ENCODE results near the gene SMIM32. TPM values are rescaled to one million over a fixed set of nuclear protein-coding genes. Genes with fewer than 3 reads are reported as not detected.

Gene SMIM32
- total and polyA plus RNA-seq, 9 of the 15 experiments (the other 6 are each of a cell fraction or from before 2014, with no cell fraction given), result not detected

DNA sequence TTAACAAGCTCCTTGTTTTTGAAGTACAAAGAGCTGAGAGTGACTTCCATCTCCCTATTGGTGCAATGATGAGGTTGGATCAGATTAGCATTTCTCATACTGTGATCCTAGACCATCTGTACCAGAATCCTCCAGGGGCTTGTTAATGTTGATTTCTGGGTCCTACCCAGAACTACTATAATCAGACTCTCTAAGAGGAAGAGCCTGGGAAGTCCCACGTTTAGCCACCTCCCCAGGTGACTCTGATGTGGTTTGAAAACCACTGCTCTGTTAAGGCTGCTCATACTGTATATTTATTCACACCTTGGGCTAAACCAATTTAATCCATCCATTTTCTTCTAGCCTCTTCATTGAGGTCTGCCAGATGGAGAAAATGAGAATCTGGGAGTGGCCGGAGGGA, 49.6 kb upstream of the SMIM32 start:
- FAIRE-seq (no peak), ATAC-seq (no peak), DNase-seq (ENCODE audit: extremely low read depth in 1 of 4, low spot score in 3 of 4) (no peak)
- POLR2A ChIA-PET, result interaction anchor here (0.7 kb wide), 1 partner anchor 1209 kb away, joined by 3 read pairs; no protein-coding TSS in a partner anchor
- in situ Hi-C loops (cut with MboI), result loop anchor here (10.0 kb wide), 2 partner anchors 182 to 532 kb away; no protein-coding TSS in a partner anchor
- Histone ChIP-seq H3K79me2 (ENCODE audit: control insufficient read depth, insufficient read depth, low read length) (no peaks in the 10 kb centered on the region), H3K4me1 (replicated peaks in 1 of 2; ENCODE audit: control insufficient read depth in 2 of 2, insufficient read depth in 2 of 2, low read length in 2 of 2) (no peaks in the 10 kb centered on the region), H3K9me3 (replicated peaks; ENCODE audit: control insufficient read depth, insufficient read depth, low read depth, low read length) (no peaks in the 10 kb centered on the region), H3K9me1 (ENCODE audit: control insufficient read depth, insufficient read depth, low read length) (no peaks in the 10 kb centered on the region), H3K9ac (ENCODE audit: insufficient read depth in 1 of 2, low read depth in 2 of 2, low read length in 2 of 2) (no peak overlapping the region), H3K27ac (ENCODE audit: extremely low read depth, low read depth, low read length) (no peak overlapping the region), H3K36me3 (ENCODE audit: control insufficient read depth, insufficient read depth, low read length) (no peaks in the 10 kb centered on the region), H3K4me2 (ENCODE audit: insufficient read depth, low read length) (no peak overlapping the region), H3K4me3 (no peak overlapping the region), H4K20me1 (replicated peaks; ENCODE audit: control insufficient read depth, insufficient read depth, low read length) (no peaks in the 10 kb centered on the region; the same call in 1 of the 2 replicates), H2AFZ (ENCODE audit: low read depth, low read length) (no peak overlapping the region), H3K27me3 (ENCODE audit: control insufficient read depth in 2 of 2, insufficient read depth in 2 of 2, low read length in 2 of 2) (no peaks in the 10 kb centered on the region; a peak in 2 of 5 replicates)
- CTCF ChIA-PET (ENCODE audit: low intra/inter-chr PET ratio), result no interaction called here
- no TSS peak for BruUV-seq (replicated peaks)
- no peak for TF ChIP-seq TAF1 (IDR thresholded peaks at IDR 0.05; ENCODE audit: control insufficient read depth, extremely low read depth, insufficient read depth, low read length, severe bottlenecking)
- no peak for TF ChIP-seq OTX1 (CRISPR knock-in tag; IDR thresholded peaks at IDR 0.05)
- TF ChIP-seq, protein P1, sequence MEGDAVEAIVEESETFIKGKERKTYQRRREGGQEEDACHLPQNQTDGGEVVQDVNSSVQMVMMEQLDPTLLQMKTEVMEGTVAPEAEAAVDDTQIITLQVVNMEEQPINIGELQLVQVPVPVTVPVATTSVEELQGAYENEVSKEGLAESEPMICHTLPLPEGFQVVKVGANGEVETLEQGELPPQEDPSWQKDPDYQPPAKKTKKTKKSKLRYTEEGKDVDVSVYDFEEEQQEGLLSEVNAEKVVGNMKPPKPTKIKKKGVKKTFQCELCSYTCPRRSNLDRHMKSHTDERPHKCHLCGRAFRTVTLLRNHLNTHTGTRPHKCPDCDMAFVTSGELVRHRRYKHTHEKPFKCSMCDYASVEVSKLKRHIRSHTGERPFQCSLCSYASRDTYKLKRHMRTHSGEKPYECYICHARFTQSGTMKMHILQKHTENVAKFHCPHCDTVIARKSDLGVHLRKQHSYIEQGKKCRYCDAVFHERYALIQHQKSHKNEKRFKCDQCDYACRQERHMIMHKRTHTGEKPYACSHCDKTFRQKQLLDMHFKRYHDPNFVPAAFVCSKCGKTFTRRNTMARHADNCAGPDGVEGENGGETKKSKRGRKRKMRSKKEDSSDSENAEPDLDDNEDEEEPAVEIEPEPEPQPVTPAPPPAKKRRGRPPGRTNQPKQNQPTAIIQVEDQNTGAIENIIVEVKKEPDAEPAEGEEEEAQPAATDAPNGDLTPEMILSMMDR (IDR thresholded peaks at IDR 0.05 in 2 of 3, conservative IDR thresholded peaks at IDR 0.05 in 1 of 3; ENCODE audit: insufficient read depth in 2 of 3, low read depth in 1 of 3, low read length in 3 of 3), result peak in 1 of 3 experiments; percentile 25; a peak in 1 of 6 replicates
- no peak for TF ChIP-seq TCF7L2 (IDR thresholded peaks at IDR 0.05; ENCODE audit: low read depth, low read length)
- 0% methylated on average over 2 of the region's 2 CpGs for WGBS (ENCODE audit: insufficient coverage, low coverage, missing lambda C conversion rate)
- intact Hi-C loops (cut with micrococcal nuclease), result no loop called here

All from K562 (cell line).